Liver (tissue), 9 donors: ENCODE results near the gene IL22RA1. TPM values are rescaled to one million over a fixed set of nuclear protein-coding genes. Genes with fewer than 3 reads are reported as not detected.

ENCODE experiments used
- DNase-seq: peaks from one replicate; pipeline ENCODE4 v3.0.0-alpha.2; 2017; ENCODE audit warnings: low spot score
- H3K27ac ChIP-seq, 2 donors: one replicate each; pipeline ENCODE4 v1.7.0; 2013; ENCODE audit warnings: inconsistent platforms in 2 of 2, low read length in 2 of 2, control low read depth in 1 of 2, low read depth in 1 of 2, mild to moderate bottlenecking in 1 of 2
- H3K27me3 ChIP-seq, 4 donors: one replicate each; pipeline versions ENCODE4 v1.6.1 to v1.7.0; 2013; ENCODE audit warnings: low read length in 3 of 4, inconsistent platforms in 1 of 4, mild to moderate bottlenecking in 1 of 4, moderate library complexity in 1 of 4; ENCODE audit not compliant: control insufficient read depth in 4 of 4, insufficient read depth in 4 of 4
- H3K36me3 ChIP-seq, 4 donors: one replicate each; pipeline versions ENCODE4 v1.6.1 to v1.7.0; 2013; ENCODE audit warnings: low read length in 3 of 4, mild to moderate bottlenecking in 3 of 4, low read depth in 1 of 4, moderate library complexity in 1 of 4; ENCODE audit not compliant: control insufficient read depth in 4 of 4, insufficient read depth in 3 of 4
- H3K4me1 ChIP-seq, 4 donors: one replicate each; pipeline versions ENCODE4 v1.6.1 to v1.7.0; 2013; ENCODE audit warnings: low read length in 3 of 4, mild to moderate bottlenecking in 3 of 4, moderate library complexity in 1 of 4; ENCODE audit not compliant: control insufficient read depth in 4 of 4, insufficient read depth in 4 of 4
- H3K4me3 ChIP-seq, 3 donors: one replicate each; pipeline versions ENCODE4 v1.6.1 to v1.7.0; 2013; ENCODE audit warnings: low read length in 3 of 3, control low read depth in 1 of 3, low read depth in 1 of 3, mild to moderate bottlenecking in 1 of 3
- H3K9ac ChIP-seq, 2 donors: one replicate each; pipeline ENCODE4 v1.7.0; 2013; ENCODE audit warnings: low read length in 2 of 2, mild to moderate bottlenecking in 2 of 2, moderate library complexity in 2 of 2, control low read depth in 1 of 2, low read depth in 1 of 2
- H3K9me3 ChIP-seq, 4 donors: one replicate each; pipeline versions ENCODE4 v1.6.1 to v1.7.0; 2013; ENCODE audit warnings: low read length in 3 of 4; ENCODE audit not compliant: control insufficient read depth in 4 of 4
- EGR1 ChIP-seq, 2 donors: IDR thresholded peaks; 2 replicates each; pipeline ENCODE4 v1.6.1; 2016 to 2018; ENCODE audit warnings: antibody characterized with exemption in 2 of 2, low read depth in 2 of 2
- FOXA1 ChIP-seq: IDR thresholded peaks from 2 replicates; pipeline ENCODE4 v1.6.1; 2016; ENCODE audit warnings: antibody characterized with exemption
- FOXA2 ChIP-seq: IDR thresholded peaks from 2 replicates; pipeline ENCODE4 v1.6.1; 2016; ENCODE audit warnings: antibody characterized with exemption
- GABPA ChIP-seq, 2 donors: IDR thresholded peaks in 1 of 2; conservative IDR thresholded peaks in 1 of 2; 2 replicates each; pipeline ENCODE4 v1.6.1; 2016; ENCODE audit warnings: antibody characterized with exemption in 2 of 2, mild to moderate bottlenecking in 1 of 2, moderate library complexity in 1 of 2
- HNF4A ChIP-seq, 2 donors: conservative IDR thresholded peaks; 2 replicates each; pipeline ENCODE4 v1.6.1; 2016; ENCODE audit warnings: antibody characterized with exemption in 2 of 2, mild to moderate bottlenecking in 2 of 2
- HNF4G ChIP-seq: IDR thresholded peaks from 2 replicates; pipeline ENCODE4 v1.6.1; 2016; ENCODE audit warnings: antibody characterized with exemption
- JUND ChIP-seq, 2 donors: IDR thresholded peaks; 2 replicates each; pipeline ENCODE4 v1.6.1; 2016; ENCODE audit warnings: antibody characterized with exemption in 2 of 2
- NR2F2 ChIP-seq: IDR thresholded peaks from 2 replicates; pipeline ENCODE4 v1.6.1; 2016; ENCODE audit warnings: antibody characterized with exemption
- RAD21 ChIP-seq, 2 donors: IDR thresholded peaks; 2 replicates each; pipeline ENCODE4 v1.6.1; 2016; ENCODE audit warnings: antibody characterized with exemption in 2 of 2, mild to moderate bottlenecking in 2 of 2
- RXRA ChIP-seq, 2 donors: IDR thresholded peaks; 2 replicates each; pipeline ENCODE4 v1.6.1; 2017 to 2018; ENCODE audit warnings: antibody characterized with exemption in 2 of 2, mild to moderate bottlenecking in 1 of 2
- SP1 ChIP-seq: IDR thresholded peaks from 2 replicates; pipeline ENCODE4 v1.6.1; 2018; ENCODE audit warnings: antibody characterized with exemption, mild to moderate bottlenecking
- TAF1 ChIP-seq: conservative IDR thresholded peaks from 2 replicates; pipeline ENCODE4 v1.6.1; 2016; ENCODE audit warnings: antibody characterized with exemption, mild to moderate bottlenecking
- YY1 ChIP-seq: IDR thresholded peaks from 2 replicates; pipeline ENCODE4 v1.6.1; 2016; ENCODE audit warnings: antibody characterized with exemption, mild to moderate bottlenecking
- ZBTB33 ChIP-seq: IDR thresholded peaks from 2 replicates; pipeline ENCODE4 v1.6.1; 2016; ENCODE audit warnings: antibody characterized with exemption
- WGBS: extraction: QIAGEN DNeasy Blood & Tissue Kit; methylation state at CpG from one replicate; pipeline ENCODE4 v1.1.7; 2013; 5-methylcytosine and 5-hydroxymethylcytosine counted together
- polyA plus RNA-seq, 2 donors: library from polyadenylated mRNA; stranded (reverse) in 1 of 2; unstranded in 1 of 2; fragments of 200-250 nt in 1 of 2; fragments of >200 nt in 1 of 2; fragmentation: Nextera tagmentation in 1 of 2; extraction: Ambion mirVana in 1 of 2; gene quantifications; one replicate each; pipeline versions ENCODE4 v1.2.1 to v1.2.3, GENCODE V29; 2013 to 2015
- total RNA-seq, 2 donors: library from RNA; depleted of rRNA; stranded (reverse); fragments of >200 nt; gene quantifications; one replicate each; pipeline ENCODE4 v1.2.3, GENCODE V29; 2014
- TF ChIP-seq, protein P1 (sequence below): fragments of 150-350 bp; IDR thresholded peaks from 2 replicates; pipeline ENCODE4 v1.5.1; 2017; ENCODE audit warnings: improper control_type of control experiment, low read depth, low read length; ENCODE audit not compliant: missing input control
- TF ChIP-seq, protein P2 (sequence below): IDR thresholded peaks from 2 replicates; pipeline ENCODE4 v1.6.1; 2016; ENCODE audit warnings: antibody characterized with exemption, mild to moderate bottlenecking
- TF ChIP-seq, protein P3 (sequence below): IDR thresholded peaks from 2 replicates; pipeline ENCODE4 v1.6.1; 2016; ENCODE audit warnings: antibody characterized with exemption
- TF ChIP-seq, protein P4 (sequence below): IDR thresholded peaks from 2 replicates; pipeline ENCODE4 v1.6.1; 2016; ENCODE audit warnings: antibody characterized with exemption
- donor health status: healthy.
- donor health status: healthy.
- donor health status: healthy.
- donor health status: healthy.
- donor health status: healthy.

Gene IL22RA1
- total and polyA plus RNA-seq, 4 donors = 2.1 to 4.5 (median 3.4) TPM

DNA sequence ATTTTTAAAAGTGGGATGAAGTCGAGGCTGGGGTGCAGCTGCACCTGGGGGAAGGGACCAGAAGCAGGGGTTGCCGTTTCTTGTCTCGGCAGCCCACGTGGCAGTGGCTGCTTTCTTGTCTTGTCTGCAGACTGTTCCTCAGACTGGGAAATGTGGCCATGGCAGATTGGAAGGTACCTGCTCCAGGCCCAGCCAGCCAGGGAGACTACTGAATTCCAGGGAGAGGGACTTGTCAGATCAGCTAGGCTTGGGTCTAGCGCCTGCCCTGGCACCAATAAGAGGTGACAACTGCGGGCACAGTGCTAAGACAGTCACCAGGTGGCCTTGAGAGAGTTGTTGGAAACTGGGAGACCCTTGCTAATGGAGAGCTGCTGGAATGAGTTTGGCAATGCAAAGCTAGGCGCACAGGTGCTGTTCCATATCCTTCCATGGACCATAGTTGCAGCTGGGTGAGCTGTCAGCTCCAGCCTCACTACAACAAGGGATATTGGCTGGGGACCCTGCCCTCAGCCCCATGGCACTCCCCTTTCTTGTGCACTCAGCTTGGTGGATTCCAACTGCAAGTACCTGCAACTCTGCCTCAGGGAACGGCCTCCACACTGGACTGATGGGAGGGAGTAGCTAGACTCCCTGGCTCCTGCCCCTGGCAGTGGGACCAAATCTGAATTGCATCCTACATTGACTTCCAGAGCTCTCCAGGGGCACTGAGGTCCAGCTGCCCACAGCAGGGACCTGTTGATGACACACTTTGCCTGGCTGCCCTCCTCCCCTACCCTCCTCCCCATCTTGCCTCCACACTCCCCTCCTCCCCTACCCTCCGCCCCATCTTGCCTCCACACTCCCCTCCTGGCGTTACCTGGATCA, 9.9 kb upstream of the IL22RA1 start:
- no peak for TF ChIP-seq FOXA2
- TF ChIP-seq, protein P1, sequence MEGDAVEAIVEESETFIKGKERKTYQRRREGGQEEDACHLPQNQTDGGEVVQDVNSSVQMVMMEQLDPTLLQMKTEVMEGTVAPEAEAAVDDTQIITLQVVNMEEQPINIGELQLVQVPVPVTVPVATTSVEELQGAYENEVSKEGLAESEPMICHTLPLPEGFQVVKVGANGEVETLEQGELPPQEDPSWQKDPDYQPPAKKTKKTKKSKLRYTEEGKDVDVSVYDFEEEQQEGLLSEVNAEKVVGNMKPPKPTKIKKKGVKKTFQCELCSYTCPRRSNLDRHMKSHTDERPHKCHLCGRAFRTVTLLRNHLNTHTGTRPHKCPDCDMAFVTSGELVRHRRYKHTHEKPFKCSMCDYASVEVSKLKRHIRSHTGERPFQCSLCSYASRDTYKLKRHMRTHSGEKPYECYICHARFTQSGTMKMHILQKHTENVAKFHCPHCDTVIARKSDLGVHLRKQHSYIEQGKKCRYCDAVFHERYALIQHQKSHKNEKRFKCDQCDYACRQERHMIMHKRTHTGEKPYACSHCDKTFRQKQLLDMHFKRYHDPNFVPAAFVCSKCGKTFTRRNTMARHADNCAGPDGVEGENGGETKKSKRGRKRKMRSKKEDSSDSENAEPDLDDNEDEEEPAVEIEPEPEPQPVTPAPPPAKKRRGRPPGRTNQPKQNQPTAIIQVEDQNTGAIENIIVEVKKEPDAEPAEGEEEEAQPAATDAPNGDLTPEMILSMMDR = no peak

DNA sequence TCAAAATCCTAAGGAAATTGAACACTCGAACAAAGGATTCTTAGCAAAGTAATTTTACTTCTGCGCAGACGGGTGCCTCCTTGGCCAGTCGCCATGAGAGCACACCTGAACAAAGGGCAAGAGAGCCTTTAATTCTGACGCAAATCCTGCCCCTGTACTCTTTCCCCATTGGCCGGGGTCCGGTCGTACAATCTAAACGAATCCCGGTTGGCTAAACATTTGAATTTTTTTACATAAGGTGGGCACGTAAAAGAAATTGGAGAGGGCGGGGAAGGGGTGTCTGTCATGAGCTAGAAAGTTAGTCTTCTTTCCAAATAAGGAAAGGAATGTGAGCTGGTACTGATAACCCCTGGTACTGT, 8.2 kb upstream of the IL22RA1 start:
- no peak overlapping the region for H3K9ac ChIP-seq
- DNase-seq = no peak
- H3K27ac ChIP-seq = peak overlapping the region in 1 of 2 donors; percentile 43
- peaks cover 0 to 22% (median 10%) of the 10 kb centered on the region in 4 donors for H3K4me1 ChIP-seq
- no peaks in the 10 kb centered on the region for H3K9me3 ChIP-seq
- H3K36me3 ChIP-seq = peaks cover 0 to 2% (median 0%) of the 10 kb centered on the region in 4 donors
- no peak overlapping the region for H3K4me3 ChIP-seq
- peak in 1 of 2 donors; percentile 32 for TF ChIP-seq JUND (IDR thresholded peaks at IDR 0.05)
- peak in 1 of 2 donors; percentile 37 for TF ChIP-seq RXRA (IDR thresholded peaks at IDR 0.05)
- TF ChIP-seq RAD21 (IDR thresholded peaks at IDR 0.05) = no peak
- TF ChIP-seq EGR1 (IDR thresholded peaks at IDR 0.05; ENCODE audit: low read depth in 2 of 2) = peak in 1 of 2 donors; percentile 11
- no peak for TF ChIP-seq NR2F2
- TF ChIP-seq, protein P2, sequence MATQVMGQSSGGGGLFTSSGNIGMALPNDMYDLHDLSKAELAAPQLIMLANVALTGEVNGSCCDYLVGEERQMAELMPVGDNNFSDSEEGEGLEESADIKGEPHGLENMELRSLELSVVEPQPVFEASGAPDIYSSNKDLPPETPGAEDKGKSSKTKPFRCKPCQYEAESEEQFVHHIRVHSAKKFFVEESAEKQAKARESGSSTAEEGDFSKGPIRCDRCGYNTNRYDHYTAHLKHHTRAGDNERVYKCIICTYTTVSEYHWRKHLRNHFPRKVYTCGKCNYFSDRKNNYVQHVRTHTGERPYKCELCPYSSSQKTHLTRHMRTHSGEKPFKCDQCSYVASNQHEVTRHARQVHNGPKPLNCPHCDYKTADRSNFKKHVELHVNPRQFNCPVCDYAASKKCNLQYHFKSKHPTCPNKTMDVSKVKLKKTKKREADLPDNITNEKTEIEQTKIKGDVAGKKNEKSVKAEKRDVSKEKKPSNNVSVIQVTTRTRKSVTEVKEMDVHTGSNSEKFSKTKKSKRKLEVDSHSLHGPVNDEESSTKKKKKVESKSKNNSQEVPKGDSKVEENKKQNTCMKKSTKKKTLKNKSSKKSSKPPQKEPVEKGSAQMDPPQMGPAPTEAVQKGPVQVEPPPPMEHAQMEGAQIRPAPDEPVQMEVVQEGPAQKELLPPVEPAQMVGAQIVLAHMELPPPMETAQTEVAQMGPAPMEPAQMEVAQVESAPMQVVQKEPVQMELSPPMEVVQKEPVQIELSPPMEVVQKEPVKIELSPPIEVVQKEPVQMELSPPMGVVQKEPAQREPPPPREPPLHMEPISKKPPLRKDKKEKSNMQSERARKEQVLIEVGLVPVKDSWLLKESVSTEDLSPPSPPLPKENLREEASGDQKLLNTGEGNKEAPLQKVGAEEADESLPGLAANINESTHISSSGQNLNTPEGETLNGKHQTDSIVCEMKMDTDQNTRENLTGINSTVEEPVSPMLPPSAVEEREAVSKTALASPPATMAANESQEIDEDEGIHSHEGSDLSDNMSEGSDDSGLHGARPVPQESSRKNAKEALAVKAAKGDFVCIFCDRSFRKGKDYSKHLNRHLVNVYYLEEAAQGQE = peak; percentile 29
- no peak for TF ChIP-seq FOXA1
- TF ChIP-seq TAF1 = no peak
- no peak for TF ChIP-seq FOXA2
- TF ChIP-seq SP1 = peak; percentile 45
- TF ChIP-seq, protein P3, sequence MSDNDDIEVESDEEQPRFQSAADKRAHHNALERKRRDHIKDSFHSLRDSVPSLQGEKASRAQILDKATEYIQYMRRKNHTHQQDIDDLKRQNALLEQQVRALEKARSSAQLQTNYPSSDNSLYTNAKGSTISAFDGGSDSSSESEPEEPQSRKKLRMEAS = no peak
- TF ChIP-seq, protein P4, sequence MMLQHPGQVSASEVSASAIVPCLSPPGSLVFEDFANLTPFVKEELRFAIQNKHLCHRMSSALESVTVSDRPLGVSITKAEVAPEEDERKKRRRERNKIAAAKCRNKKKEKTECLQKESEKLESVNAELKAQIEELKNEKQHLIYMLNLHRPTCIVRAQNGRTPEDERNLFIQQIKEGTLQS = no peak
- no peak for TF ChIP-seq ZBTB33
- TF ChIP-seq HNF4A (conservative IDR thresholded peaks at IDR 0.05) = peak; percentile 60 to 75
- TF ChIP-seq YY1 = no peak
- TF ChIP-seq HNF4G = no peak
- peak in 1 of 2 donors; percentile 40 for TF ChIP-seq GABPA (IDR thresholded peaks at IDR 0.05 in 1 of 2, conservative IDR thresholded peaks at IDR 0.05 in 1 of 2)
- TF ChIP-seq, protein P1 = no peak
- no peaks in the 10 kb centered on the region for H3K27me3 ChIP-seq
- 8% methylated on average over 12 of the region's 12 CpGs for WGBS

More for the DNA sequence above, 9.9 kb upstream of the IL22RA1 start:
- Histone ChIP-seq H3K9me3 (no peaks in the 10 kb centered on the region), H3K27me3 (no peaks in the 10 kb centered on the region), H3K27ac (no peak overlapping the region), H3K4me3 (no peak overlapping the region), H3K9ac (no peak overlapping the region), H3K4me1 (peaks cover 0 to 22% (median 10%) of the 10 kb centered on the region in 4 donors), H3K36me3 (peaks cover 3 to 16% (median 7%) of the 10 kb centered on the region in 4 donors)
- 93% methylated on average over 10 of the region's 10 CpGs for WGBS
- DNase-seq = no peak
